Right atrium auricular region (tissue), 2 donors: ENCODE measurements around the gene THAP12. TPM values are rescaled to one million over a fixed set of nuclear protein-coding genes. Genes with fewer than 3 reads are reported as not detected.
"Not testable (repeated sequence)": the region's sequence is repeated elsewhere in the genome, so short reads cannot be mapped to it uniquely, and the experiment has no call there.

Source experiments
- DNase-seq: peaks from one replicate; pipeline ENCODE4 v3.0.0-alpha.2; 2019; ENCODE audit warnings: low spot score
- H3K27ac ChIP-seq, 2 donors: fragments of 200-600 bp; sonication (generic); 1 replicate in 1 of 2; 2 replicates in 1 of 2; pipeline ENCODE4 v1.5.1; 2016 to 2019
- H3K27me3 ChIP-seq, 2 donors: fragments of 200-600 bp; sonication (generic); one replicate each; pipeline versions ENCODE4 v1.5.1 to v1.6.0; 2017 to 2019
- H3K36me3 ChIP-seq: fragments of 200-600 bp; sonication (generic); one replicate; pipeline ENCODE4 v1.5.1; 2016
- H3K4me1 ChIP-seq, 2 donors: fragments of 200-600 bp; sonication (generic); one replicate each; pipeline versions ENCODE4 v1.5.1 to v1.6.0; 2017 to 2019
- H3K4me3 ChIP-seq, 2 donors: fragments of 200-600 bp; sonication (generic); 1 replicate in 1 of 2; 2 replicates in 1 of 2; pipeline ENCODE4 v1.5.1; 2017 to 2019; ENCODE audit warnings: mild to moderate bottlenecking in 1 of 2, moderate library complexity in 1 of 2
- H3K9me3 ChIP-seq, 2 donors: fragments of 200-600 bp; sonication (generic); one replicate each; pipeline ENCODE4 v1.5.1; 2019
- CTCF ChIP-seq, 2 donors: fragments of 200-600 bp; sonication (generic); IDR thresholded peaks; one replicate each; pipeline ENCODE4 v1.5.1; 2019; ENCODE audit warnings: antibody characterized with exemption in 2 of 2
- total RNA-seq, 2 donors: library from RNA; depleted of rRNA; stranded (reverse); fragments of >200 nt; gene quantifications; one replicate each; pipeline ENCODE4 v1.1.0, GENCODE V29; 2016

THAP12 gene
- total RNA-seq, 2 donors from 2014 or later: 15.1 to 16.2 TPM

- H3K27ac ChIP-seq: no peak overlapping the region
- peaks cover 0 to 3% of the 10 kb centered on the region in 2 donors for H3K27me3 ChIP-seq
- H3K9me3 ChIP-seq: no peaks in the 10 kb centered on the region
- no peaks in the 10 kb centered on the region for H3K36me3 ChIP-seq
- TF ChIP-seq CTCF (IDR thresholded peaks at IDR 0.05): no peak
- H3K4me3 ChIP-seq: no peak overlapping the region
- no peak for DNase-seq
- H3K4me1 ChIP-seq: peaks cover 0 to 15% of the 10 kb centered on the region in 2 donors
These were observed 57.1 kb downstream of the THAP12 start for GRCh38 chr11:76323804-76324203.

- not testable (repeated sequence) for H3K27me3 ChIP-seq, DNase-seq
These were observed 57.6 kb downstream of the THAP12 start for GRCh38 chr11:76323375-76323774.

GRCh38 chr11:76322942-76323341 is 58.0 kb downstream of the THAP12 start:
- TF ChIP-seq CTCF (IDR thresholded peaks at IDR 0.05): no peak
- no peaks in the 10 kb centered on the region for H3K9me3 ChIP-seq
- H3K27me3 ChIP-seq: peaks cover 0 to 3% of the 10 kb centered on the region in 2 donors
- no peak overlapping the region for H3K27ac ChIP-seq
- H3K4me3 ChIP-seq: no peak overlapping the region
- peaks cover 0 to 13% of the 10 kb centered on the region in 2 donors for H3K4me1 ChIP-seq
- H3K36me3 ChIP-seq: no peaks in the 10 kb centered on the region
- no peak for DNase-seq

More at GRCh38 chr11:76323375-76323774, 57.6 kb downstream of the THAP12 start:
- not testable (repeated sequence) for H3K36me3 ChIP-seq, H3K4me3 ChIP-seq, H3K27ac ChIP-seq, H3K9me3 ChIP-seq
- H3K4me1 ChIP-seq: peaks cover 0 to 15% of the 10 kb centered on the region in 2 donors

DNA sequence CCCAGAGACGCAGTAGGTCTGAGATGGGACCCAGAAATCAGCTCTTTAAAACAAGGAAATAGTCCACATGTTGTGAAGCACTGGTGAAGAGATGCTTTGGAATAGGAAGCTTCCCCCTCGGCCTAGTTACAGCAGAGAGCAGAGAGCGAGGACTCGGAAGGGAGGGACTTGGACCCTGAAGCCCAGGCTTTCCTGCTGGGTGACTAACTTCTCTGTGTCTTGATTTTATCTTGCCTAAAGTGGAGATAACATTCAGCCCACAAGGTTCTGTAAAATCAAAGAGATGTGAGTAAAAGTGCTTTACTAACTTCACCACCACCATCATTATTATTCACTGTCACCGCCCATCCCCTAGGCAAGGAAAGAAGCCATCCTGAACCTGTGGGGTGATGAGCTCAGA is 58.4 kb downstream of the THAP12 start:
- H3K4me3 ChIP-seq: no peak overlapping the region
- H3K4me1 ChIP-seq: peaks cover 0 to 9% of the 10 kb centered on the region in 2 donors
- H3K9me3 ChIP-seq: no peaks in the 10 kb centered on the region
- no peak for TF ChIP-seq CTCF (IDR thresholded peaks at IDR 0.05)
- no peak overlapping the region for H3K27ac ChIP-seq
- H3K27me3 ChIP-seq: peaks cover 0 to 3% of the 10 kb centered on the region in 2 donors
- H3K36me3 ChIP-seq: no peaks in the 10 kb centered on the region
- DNase-seq: no peak

DNA sequence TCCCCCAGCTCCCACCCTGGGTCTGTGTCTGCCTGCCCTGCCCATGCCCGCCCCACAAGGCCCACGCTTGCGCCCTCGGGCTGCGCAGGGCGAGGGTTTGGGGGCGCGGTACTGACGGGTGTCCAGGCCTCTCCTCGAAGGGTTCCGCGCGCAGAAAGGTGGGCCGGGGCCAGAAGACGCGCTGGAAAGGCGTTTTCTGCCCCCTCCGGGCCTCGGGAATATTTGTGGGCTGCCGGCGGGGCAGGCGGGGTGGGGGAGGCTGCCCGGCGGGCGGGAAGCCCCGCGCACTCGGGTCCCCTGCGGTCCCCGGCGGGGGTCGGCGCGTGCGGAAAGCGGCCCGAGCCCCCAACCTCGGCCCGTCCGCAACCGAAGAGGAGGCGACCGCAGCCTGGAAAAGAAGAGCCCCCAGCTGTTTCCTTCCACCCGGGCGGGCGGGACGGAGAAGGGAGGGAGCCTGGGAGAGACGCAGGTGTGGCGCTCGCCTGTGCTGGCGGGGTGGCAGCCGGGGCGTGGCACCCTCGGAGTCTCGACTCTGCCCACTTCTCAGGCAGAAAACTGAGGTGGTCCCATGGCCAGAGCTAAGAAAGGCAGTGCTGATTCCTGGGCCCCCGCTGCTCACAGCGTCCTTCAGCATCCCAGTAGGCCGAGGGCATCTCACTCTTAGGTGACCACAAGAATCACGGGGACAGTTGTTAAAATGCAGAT is 59.0 kb downstream of the THAP12 start:
- no peak for TF ChIP-seq CTCF (IDR thresholded peaks at IDR 0.05)
- H3K4me1 ChIP-seq: peaks cover 0 to 9% of the 10 kb centered on the region in 2 donors
- H3K9me3 ChIP-seq: no peaks in the 10 kb centered on the region
- no peak overlapping the region for H3K27ac ChIP-seq
- DNase-seq: no peak
- H3K27me3 ChIP-seq: peaks cover 0 to 3% of the 10 kb centered on the region in 2 donors
- H3K4me3 ChIP-seq: peak overlapping the region in 1 of 2 donors; percentile 43
- no peaks in the 10 kb centered on the region for H3K36me3 ChIP-seq

- Histone ChIP-seq H3K9me3 (no peaks in the 10 kb centered on the region), H3K4me3 (no peak overlapping the region), H3K4me1 (peaks cover 0 to 9% of the 10 kb centered on the region in 2 donors), H3K27ac (no peak overlapping the region), H3K27me3 (peaks cover 0 to 3% of the 10 kb centered on the region in 2 donors), H3K36me3 (no peaks in the 10 kb centered on the region)
- TF ChIP-seq CTCF (IDR thresholded peaks at IDR 0.05): no peak
- DNase-seq: no peak
These were observed 59.6 kb downstream of the THAP12 start for GRCh38 chr11:76321340-76321739.
